Sigmoid colon (tissue), 4 donors: Measurements from ENCODE around the gene IL36G.

Experiments
- EP300 ChIP-seq, 4 donors: sonication (generic); formaldehyde crosslinking; IDR thresholded peaks; one replicate each; pipeline ENCODE4 v1.6.1; 2017; ENCODE audit warnings: antibody characterized with exemption in 4 of 4
- POLR2A ChIP-seq, 2 donors: fragments of 450-650 bp; IDR thresholded peaks; one replicate each; pipeline ENCODE4 v1.6.1; 2016; ENCODE audit warnings: antibody characterized with exemption in 2 of 2, mild to moderate bottlenecking in 2 of 2, moderate library complexity in 2 of 2
- POLR2AphosphoS5 ChIP-seq, 4 donors: sonication (generic); formaldehyde crosslinking; IDR thresholded peaks; one replicate each; pipeline ENCODE4 v1.6.1; 2017; ENCODE audit warnings: antibody characterized with exemption in 4 of 4
- TF ChIP-seq, protein P1 (sequence below), 4 experiments: fragments of 450-650 bp in 3 of 4; fragments of 200-600 bp in 1 of 4; IDR thresholded peaks; one replicate each; pipeline ENCODE4 v1.5.1; 2016 to 2019; ENCODE audit warnings: antibody characterized with exemption in 4 of 4, mild to moderate bottlenecking in 3 of 4, moderate library complexity in 2 of 4

DNA sequence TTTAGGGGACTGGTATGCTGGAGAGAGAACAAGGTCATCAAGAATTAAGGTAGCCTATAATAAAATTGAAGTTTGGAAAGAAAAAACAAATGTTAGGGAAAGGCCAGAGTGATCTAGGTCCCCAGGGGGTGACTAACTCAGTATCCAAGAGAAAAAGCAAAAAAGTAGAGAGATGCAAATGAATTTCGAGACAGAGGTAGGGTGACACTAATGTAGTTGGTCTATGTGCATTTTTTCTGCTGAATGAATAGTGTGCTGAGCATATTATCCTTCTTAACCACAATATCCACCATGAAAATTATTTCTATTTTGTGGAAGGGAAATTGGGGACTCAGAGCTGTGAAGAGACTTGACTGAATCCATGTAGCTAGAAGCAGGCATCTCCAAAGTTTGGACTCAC lies 37.2 kb downstream of the IL36G start:
- TF ChIP-seq POLR2AphosphoS5 (IDR thresholded peaks at IDR 0.05) (no peak), POLR2A (IDR thresholded peaks at IDR 0.05) (no peak), EP300 (IDR thresholded peaks at IDR 0.05) (no peak)
- TF ChIP-seq, protein P1, sequence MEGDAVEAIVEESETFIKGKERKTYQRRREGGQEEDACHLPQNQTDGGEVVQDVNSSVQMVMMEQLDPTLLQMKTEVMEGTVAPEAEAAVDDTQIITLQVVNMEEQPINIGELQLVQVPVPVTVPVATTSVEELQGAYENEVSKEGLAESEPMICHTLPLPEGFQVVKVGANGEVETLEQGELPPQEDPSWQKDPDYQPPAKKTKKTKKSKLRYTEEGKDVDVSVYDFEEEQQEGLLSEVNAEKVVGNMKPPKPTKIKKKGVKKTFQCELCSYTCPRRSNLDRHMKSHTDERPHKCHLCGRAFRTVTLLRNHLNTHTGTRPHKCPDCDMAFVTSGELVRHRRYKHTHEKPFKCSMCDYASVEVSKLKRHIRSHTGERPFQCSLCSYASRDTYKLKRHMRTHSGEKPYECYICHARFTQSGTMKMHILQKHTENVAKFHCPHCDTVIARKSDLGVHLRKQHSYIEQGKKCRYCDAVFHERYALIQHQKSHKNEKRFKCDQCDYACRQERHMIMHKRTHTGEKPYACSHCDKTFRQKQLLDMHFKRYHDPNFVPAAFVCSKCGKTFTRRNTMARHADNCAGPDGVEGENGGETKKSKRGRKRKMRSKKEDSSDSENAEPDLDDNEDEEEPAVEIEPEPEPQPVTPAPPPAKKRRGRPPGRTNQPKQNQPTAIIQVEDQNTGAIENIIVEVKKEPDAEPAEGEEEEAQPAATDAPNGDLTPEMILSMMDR (IDR thresholded peaks at IDR 0.05) = no peak
